Nephron progenitor cell (in vitro differentiated cells): ENCODE measurements around the gene TPM1.

ENCODE experiments used
- DNase-seq: peaks from one replicate; pipeline ENCODE4 v3.0.0; 2021
- H3K27ac Mint-ChIP-seq: 2 replicates; pipeline ENCODE4 v1.8.0; 2021; ENCODE audit warnings: mild to moderate bottlenecking, moderate library complexity, mixed read lengths
- H3K27me3 Mint-ChIP-seq: 2 replicates; pipeline ENCODE4 v1.8.0; 2021; ENCODE audit warnings: mild to moderate bottlenecking, low read depth, mixed read lengths; ENCODE audit not compliant: poor library complexity
- H3K36me3 Mint-ChIP-seq: 2 replicates; pipeline ENCODE4 v1.8.0; 2021; ENCODE audit warnings: low read depth, mixed read lengths
- H3K4me1 Mint-ChIP-seq: 2 replicates; pipeline ENCODE4 v1.8.0; 2021; ENCODE audit warnings: mixed read lengths
- H3K4me3 Mint-ChIP-seq: 2 replicates; pipeline ENCODE4 v1.8.0; 2021; ENCODE audit warnings: mild to moderate bottlenecking, moderate library complexity, mixed read lengths
- H3K9me3 Mint-ChIP-seq: 2 replicates; pipeline ENCODE4 v1.8.0; 2021; ENCODE audit warnings: mild to moderate bottlenecking, moderate library complexity, mixed read lengths
- TF ChIP-seq, protein P1 (sequence below): fragments of 200-600 bp; sonication (generic); IDR thresholded peaks from 2 replicates; pipeline ENCODE4 v1.5.0; 2021; ENCODE audit warnings: antibody characterized with exemption

TPM1 gene

DNA sequence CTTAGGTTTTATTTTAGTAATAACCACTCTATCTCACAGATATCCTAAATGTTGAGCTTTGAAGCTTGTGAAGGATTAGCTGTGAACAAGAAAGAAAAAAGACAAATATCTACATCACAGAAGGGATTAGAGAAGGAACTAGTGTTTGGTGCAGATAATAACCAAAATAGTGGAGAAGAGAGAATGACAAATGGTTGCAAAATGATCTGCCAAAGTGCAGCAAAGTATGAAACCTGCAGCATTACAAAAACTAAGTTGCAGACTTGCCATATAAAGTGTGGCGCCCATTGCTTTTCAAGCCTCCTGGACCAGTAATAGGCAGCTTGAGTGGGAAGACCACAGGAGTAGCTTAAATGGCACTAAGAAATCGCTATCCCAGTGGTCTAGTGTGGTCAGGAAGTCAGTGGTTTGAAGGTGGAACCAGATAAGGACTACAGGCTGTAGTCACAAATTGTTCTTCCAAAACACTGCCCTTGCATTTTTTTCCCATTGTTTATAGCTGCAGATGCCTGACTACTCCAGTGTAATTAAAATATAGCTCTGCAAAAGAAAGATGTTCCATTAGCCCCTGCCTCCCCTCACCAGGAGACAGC is 20.7 kb downstream of the TPM1 start:
- Mint-ChIP-seq H3K4me3 (no peak overlapping the region), H3K9me3 (no peaks in the 10 kb centered on the region), H3K4me1 (peaks cover 46% of the 10 kb centered on the region), H3K27me3 (no peaks in the 10 kb centered on the region), H3K36me3 (peaks cover 88% of the 10 kb centered on the region), H3K27ac (peak overlapping the region; percentile 47)
- DNase-seq, result no peak
- TF ChIP-seq, protein P1, sequence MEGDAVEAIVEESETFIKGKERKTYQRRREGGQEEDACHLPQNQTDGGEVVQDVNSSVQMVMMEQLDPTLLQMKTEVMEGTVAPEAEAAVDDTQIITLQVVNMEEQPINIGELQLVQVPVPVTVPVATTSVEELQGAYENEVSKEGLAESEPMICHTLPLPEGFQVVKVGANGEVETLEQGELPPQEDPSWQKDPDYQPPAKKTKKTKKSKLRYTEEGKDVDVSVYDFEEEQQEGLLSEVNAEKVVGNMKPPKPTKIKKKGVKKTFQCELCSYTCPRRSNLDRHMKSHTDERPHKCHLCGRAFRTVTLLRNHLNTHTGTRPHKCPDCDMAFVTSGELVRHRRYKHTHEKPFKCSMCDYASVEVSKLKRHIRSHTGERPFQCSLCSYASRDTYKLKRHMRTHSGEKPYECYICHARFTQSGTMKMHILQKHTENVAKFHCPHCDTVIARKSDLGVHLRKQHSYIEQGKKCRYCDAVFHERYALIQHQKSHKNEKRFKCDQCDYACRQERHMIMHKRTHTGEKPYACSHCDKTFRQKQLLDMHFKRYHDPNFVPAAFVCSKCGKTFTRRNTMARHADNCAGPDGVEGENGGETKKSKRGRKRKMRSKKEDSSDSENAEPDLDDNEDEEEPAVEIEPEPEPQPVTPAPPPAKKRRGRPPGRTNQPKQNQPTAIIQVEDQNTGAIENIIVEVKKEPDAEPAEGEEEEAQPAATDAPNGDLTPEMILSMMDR, result no peak

DNA sequence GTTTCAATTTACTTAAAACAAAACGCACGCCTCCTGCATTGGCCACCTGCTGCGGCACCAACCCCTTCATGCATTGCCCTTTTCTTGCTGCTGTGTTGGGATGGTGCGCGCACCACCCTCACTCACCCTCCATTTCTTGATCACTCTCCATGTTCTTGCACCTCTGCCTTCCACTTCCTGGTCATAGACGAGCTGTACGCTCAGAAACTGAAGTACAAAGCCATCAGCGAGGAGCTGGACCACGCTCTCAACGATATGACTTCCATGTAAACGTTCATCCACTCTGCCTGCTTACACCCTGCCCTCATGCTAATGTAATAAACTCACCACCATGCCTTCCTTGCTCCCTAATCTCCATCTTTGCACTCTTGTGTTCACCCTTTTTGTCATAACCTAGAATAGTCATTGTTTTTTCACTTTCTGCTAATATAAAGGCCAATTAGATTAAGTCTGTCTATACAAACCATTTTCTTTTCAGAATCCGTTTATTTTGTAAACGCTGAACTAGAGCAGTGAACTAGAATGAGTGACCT is 21.4 kb downstream of the TPM1 start:
- TF ChIP-seq, protein P1, result no peak
- H3K9me3 Mint-ChIP-seq, result no peaks in the 10 kb centered on the region
- H3K36me3 Mint-ChIP-seq, result peaks cover 90% of the 10 kb centered on the region
- H3K4me1 Mint-ChIP-seq, result peaks cover 50% of the 10 kb centered on the region
- no peak overlapping the region for H3K27ac Mint-ChIP-seq
- H3K27me3 Mint-ChIP-seq, result no peaks in the 10 kb centered on the region
- no peak overlapping the region for H3K4me3 Mint-ChIP-seq
- DNase-seq, result no peak

DNA sequence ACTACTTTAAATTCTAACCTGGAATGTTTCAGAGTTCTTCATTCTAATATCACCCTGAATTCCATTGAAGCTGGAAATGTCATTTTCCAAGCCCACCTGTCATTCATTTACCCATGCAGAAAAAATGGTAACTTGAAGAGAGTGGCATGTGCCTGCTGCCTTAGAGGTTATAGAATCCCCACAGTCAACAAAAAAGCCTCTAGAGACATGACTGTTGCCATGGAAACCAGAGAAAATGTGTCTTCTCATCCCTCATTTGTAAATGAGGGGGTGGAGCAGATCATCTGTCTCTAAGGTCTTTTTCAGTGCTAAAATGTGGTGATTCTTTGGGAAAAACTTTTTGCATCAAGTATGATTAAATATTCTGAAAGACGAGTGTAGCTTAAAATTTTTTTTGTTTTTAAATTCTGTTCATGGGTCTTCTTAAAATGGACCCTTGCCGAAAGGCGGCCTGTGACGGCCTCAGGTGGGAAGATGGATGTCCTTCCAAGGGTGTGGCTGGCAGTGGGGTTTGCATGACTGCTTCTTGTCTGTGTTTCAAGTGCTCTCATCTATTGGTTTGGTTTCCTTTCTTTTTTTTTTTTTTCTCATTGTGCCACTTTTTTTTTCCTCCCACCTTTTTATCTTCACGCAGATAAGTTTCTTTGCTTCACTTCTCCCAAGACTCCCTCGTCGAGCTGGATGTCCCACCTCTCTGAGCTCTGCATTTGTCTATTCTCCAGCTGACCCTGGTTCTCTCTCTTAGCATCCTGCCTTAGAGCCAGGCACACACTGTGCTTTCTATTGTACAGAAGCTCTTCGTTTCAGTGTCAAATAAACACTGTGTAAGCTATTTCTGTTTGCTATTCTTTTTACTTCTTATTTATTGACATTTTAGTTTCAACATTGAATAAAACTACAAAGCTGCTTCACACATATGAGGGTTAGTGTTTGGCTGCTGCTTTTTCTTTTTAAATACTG is 23.0 kb downstream of the TPM1 start:
- H3K27ac Mint-ChIP-seq, result peak overlapping the region; percentile 23
- no peaks in the 10 kb centered on the region for H3K9me3 Mint-ChIP-seq
- no peak for DNase-seq
- no peak overlapping the region for H3K4me3 Mint-ChIP-seq
- TF ChIP-seq, protein P1, result no peak
- no peaks in the 10 kb centered on the region for H3K27me3 Mint-ChIP-seq
- peaks cover 50% of the 10 kb centered on the region for H3K4me1 Mint-ChIP-seq
- H3K36me3 Mint-ChIP-seq, result peaks cover 83% of the 10 kb centered on the region

DNA sequence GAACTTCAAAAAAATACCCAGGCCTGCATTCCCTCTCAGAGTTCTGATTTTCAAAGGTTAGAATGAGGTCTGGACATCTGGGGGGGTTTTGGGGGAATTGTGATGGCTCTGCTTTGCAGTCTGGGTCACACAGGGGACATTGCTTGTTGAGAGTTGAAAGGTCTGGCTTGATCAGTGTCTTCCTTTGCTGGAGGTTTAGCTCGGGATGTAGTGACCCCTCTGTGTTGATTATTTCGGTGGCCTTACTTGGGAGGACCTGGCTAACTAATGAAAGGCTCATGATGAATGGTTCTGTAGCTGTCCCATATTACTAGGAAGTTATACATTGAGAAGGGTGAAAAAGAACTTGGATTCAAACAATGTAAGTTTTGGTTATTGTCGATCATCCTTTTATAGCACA is 23.7 kb downstream of the TPM1 start:
- Mint-ChIP-seq H3K27me3 (no peaks in the 10 kb centered on the region), H3K9me3 (no peaks in the 10 kb centered on the region), H3K36me3 (peaks cover 83% of the 10 kb centered on the region), H3K4me3 (no peak overlapping the region), H3K27ac (peak overlapping the region; percentile 23), H3K4me1 (peaks cover 46% of the 10 kb centered on the region)
- no peak for DNase-seq
- TF ChIP-seq, protein P1, result no peak

DNA sequence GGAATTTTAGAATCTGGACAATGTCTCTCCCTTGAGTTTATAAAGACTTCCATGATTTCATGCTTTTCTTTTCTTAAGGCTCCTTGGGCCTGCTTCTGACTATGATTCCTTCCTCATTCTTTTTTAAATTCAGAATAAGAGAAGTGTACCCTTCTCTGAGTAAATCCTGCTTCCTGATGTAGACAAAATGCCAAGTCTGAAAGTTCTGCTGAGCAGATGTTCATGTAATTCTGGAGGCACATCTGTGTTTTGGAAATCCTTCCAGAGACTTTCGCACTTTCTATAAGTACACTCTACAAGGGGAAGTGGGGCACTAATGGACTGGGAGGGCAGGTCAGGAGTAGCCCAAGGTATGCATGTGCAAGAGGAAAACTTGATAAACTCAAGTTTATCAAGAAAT is 24.8 kb downstream of the TPM1 start:
- H3K36me3 Mint-ChIP-seq, result peaks cover 81% of the 10 kb centered on the region
- no peaks in the 10 kb centered on the region for H3K27me3 Mint-ChIP-seq
- TF ChIP-seq, protein P1, result no peak
- DNase-seq, result no peak
- H3K27ac Mint-ChIP-seq, result no peak overlapping the region
- H3K4me1 Mint-ChIP-seq, result peaks cover 36% of the 10 kb centered on the region
- no peak overlapping the region for H3K4me3 Mint-ChIP-seq
- no peaks in the 10 kb centered on the region for H3K9me3 Mint-ChIP-seq
